Stimulated activated CD4-positive, alpha-beta T cell treated with anti-CD3 and anti-CD28 coated beads, Interleukin-1b, Interleukin-23, amount 100 ng/mL, for 1 hour (primary cell): Measurements from ENCODE around the gene GNB1L.

ENCODE experiments used
- DNase-seq, 2 donors: peaks; one replicate each; pipeline ENCODE4 v3.0.0-alpha.2; 2020; ENCODE audit warnings: low read depth in 2 of 2

The GNB1L gene

GRCh38 chr22:19733755-19734154 lies 120.9 kb downstream of the GNB1L start:
- DNase-seq, result no peak
